K562 (cell line): Measurements from ENCODE around the gene FES. TPM values are rescaled to one million over a fixed set of nuclear protein-coding genes. Genes with fewer than 3 reads are reported as not detected.
A peak's percentile ranks its signal among the peaks of the same experiment; 100 is the strongest.

Experiments
- AFF1 ChIP-seq, 2 experiments: fragments of 450-650 bp; IDR thresholded peaks; 2 replicates each; pipeline ENCODE4 v1.6.1; 2018; ENCODE audit warnings: mild to moderate bottlenecking in 2 of 2, low read depth in 1 of 2; ENCODE audit not compliant: partially characterized antibody in 2 of 2
- CBFA2T2 ChIP-seq: fragments of 450-650 bp; conservative IDR thresholded peaks from 2 replicates; pipeline ENCODE4 v1.6.1; 2017; ENCODE audit warnings: mild to moderate bottlenecking
- CBFA2T3 ChIP-seq: fragments of 450-650 bp; IDR thresholded peaks from 2 replicates; pipeline ENCODE4 v1.6.1; 2017
- CTCF ChIP-seq, 3 experiments: IDR thresholded peaks in 2 of 3; conservative IDR thresholded peaks in 1 of 3; 2 replicates each; pipeline ENCODE4 v1.5.1; 2011 to 2012; ENCODE audit warnings: low read length in 3 of 3, mild to moderate bottlenecking in 3 of 3, control low read depth in 2 of 3, improper control_type of control experiment in 1 of 3, inconsistent platforms in 1 of 3, low read depth in 1 of 3, mixed read lengths in 1 of 3, moderate library complexity in 1 of 3; ENCODE audit not compliant: insufficient read depth in 2 of 3
- ELK1 ChIP-seq: sonication (generic); formaldehyde crosslinking; IDR thresholded peaks from 2 replicates; pipeline ENCODE4 v1.8.1; 2022; ENCODE audit warnings: missing genetic modification reagents
- EP300 ChIP-seq: IDR thresholded peaks from 2 replicates; pipeline ENCODE4 v1.6.1; 2012; ENCODE audit warnings: low read length, improper control_type of control experiment
- ETV5 ChIP-seq: sonication (generic); formaldehyde crosslinking; IDR thresholded peaks from 2 replicates; pipeline ENCODE4 v1.4.0; 2020; ENCODE audit warnings: low read depth, mild to moderate bottlenecking, missing genetic modification reagents
- KDM1A ChIP-seq, 2 experiments: fragments of 450-650 bp; IDR thresholded peaks; 2 replicates each; pipeline ENCODE4 v1.6.1; 2016; ENCODE audit warnings: mild to moderate bottlenecking in 2 of 2
- MEF2D ChIP-seq: conservative IDR thresholded peaks from 2 replicates; pipeline ENCODE4 v1.6.1; 2016; ENCODE audit warnings: low read depth, missing genetic modification characterization, missing compliant biosample characterization
- NRF1 ChIP-seq, 2 experiments: fragments of 450-650 bp; IDR thresholded peaks in 1 of 2; conservative IDR thresholded peaks in 1 of 2; 2 replicates each; pipeline ENCODE4 v1.6.1; 2014; ENCODE audit warnings: mild to moderate bottlenecking in 2 of 2
- PHF20 ChIP-seq: fragments of 450-650 bp; IDR thresholded peaks from 2 replicates; pipeline ENCODE4 v1.6.1; 2018; ENCODE audit not compliant: partially characterized antibody
- PKNOX1 ChIP-seq: fragments of 450-650 bp; IDR thresholded peaks from 2 replicates; pipeline ENCODE4 v1.6.1; 2016
- PTBP1 ChIP-seq: fragments of 200-400 bp; formaldehyde crosslinking; IDR thresholded peaks from 2 replicates; pipeline ENCODE4 v1.6.1; 2017; ENCODE audit warnings: low read depth, low read length
- RHOXF2B ChIP-seq: fragments of 250-450 bp; sonication (Bioruptor Pico); conservative IDR thresholded peaks from 2 replicates; pipeline ENCODE4 v1.5.1; 2021
- SMAD4 ChIP-seq: fragments of 250-450 bp; sonication (Bioruptor Pico); conservative IDR thresholded peaks from 2 replicates; pipeline ENCODE4 v1.8.0; 2021; ENCODE audit warnings: inconsistent platforms, mild to moderate bottlenecking, moderate library complexity
- SPI1 ChIP-seq: IDR thresholded peaks from 2 replicates; pipeline ENCODE4 v1.6.1; 2011; ENCODE audit warnings: low read depth, low read length, control low read depth, borderline replicate concordance
- ZNF3 ChIP-seq: fragments of 250-450 bp; sonication (Bioruptor Pico); IDR thresholded peaks from 2 replicates; pipeline ENCODE4 v1.5.0; 2021; ENCODE audit warnings: mild to moderate bottlenecking, moderate library complexity
- ZNF584 ChIP-seq: fragments of 200-800 bp; sonication (Bioruptor generic); IDR thresholded peaks from 2 replicates; pipeline ENCODE4 v1.6.1; 2016; ENCODE audit warnings: low read depth, mild to moderate bottlenecking, missing genetic modification characterization, missing compliant biosample characterization
- ZNF639 ChIP-seq, 2 experiments: fragments of 200-800 bp in 1 of 2; sonication (Bioruptor generic) in 1 of 2; sonication (generic) in 1 of 2; formaldehyde crosslinking in 1 of 2; IDR thresholded peaks in 1 of 2; conservative IDR thresholded peaks in 1 of 2; 2 replicates each; pipeline versions ENCODE4 v1.5.0 to v1.6.1; 2016 to 2020; ENCODE audit warnings: missing compliant biosample characterization in 1 of 2, missing genetic modification characterization in 1 of 2, missing genetic modification reagents in 1 of 2
- polyA plus RNA-seq, 8 experiments: library from polyadenylated mRNA; depleted of rRNA in 4 of 8; stranded (reverse) in 5 of 8; unstranded in 3 of 8; fragments of >200 nt; fragmentation: Nextera tagmentation in 2 of 8; fragmentation: Illumina TruSeq in 1 of 8; extraction: Ambion mirVana in 2 of 8; extraction: Trizol in 1 of 8; gene quantifications; 2 replicates each; pipeline versions ENCODE4 v1.2.1 to v1.2.3, GENCODE V29; 2011 to 2014; ENCODE audit warnings: inconsistent platforms in 1 of 8, missing spikeins in 1 of 8
- total RNA-seq, 7 experiments: library from RNA; depleted of rRNA in 6 of 7; stranded (reverse); fragments of >200 nt in 6 of 7; fragmentation: Illumina TruSeq in 2 of 7; extraction: Trizol in 2 of 7; gene quantifications; 2 replicates each; pipeline versions ENCODE4 v1.2.1 to v1.2.3, GENCODE V29; 2011 to 2021; ENCODE audit warnings: low replicate concordance in 1 of 7

The FES gene
- total and polyA plus RNA-seq, 9 of the 15 experiments (the other 6 are each of a cell fraction or from before 2014, with no cell fraction given) = 0.38 to 2.6 (median 0.82) TPM

GRCh38 chr15:90895571-90896117, 11.3 kb downstream of the FES start (continued):
- TF ChIP-seq CTCF (IDR thresholded peaks at IDR 0.05 in 2 of 3, conservative IDR thresholded peaks at IDR 0.05 in 1 of 3; ENCODE audit: insufficient read depth in 2 of 3, low read depth in 1 of 3, low read length in 3 of 3) (peak; percentile 57 to 72 (median 64)), MEF2D (tag) (peak; percentile 44; the same call in 1 of the 2 replicates), PTBP1 (no peak), PHF20 (peak; percentile 39), CBFA2T2 (peak; percentile 67), EP300 (peak; percentile 66), CBFA2T3 (peak; percentile 79), ZNF584 (CRISPR knock-in tag) (no peak), SMAD4 (peak; percentile 73), AFF1 (IDR thresholded peaks at IDR 0.05; ENCODE audit: low read depth in 1 of 2, partially characterized antibody in 2 of 2) (peak in 1 of 2 experiments; percentile 50), ETV5 (CRISPR knock-in tag) (no peak), PKNOX1 (peak; percentile 97), ZNF639 (CRISPR knock-in tag; conservative IDR thresholded peaks at IDR 0.05 in 1 of 2, IDR thresholded peaks at IDR 0.05 in 1 of 2) (0 out of 4 replicates have a peak, but pooled peaks of 1 of the 2 experiments have one; percentile 51), ZNF3 (no peak), SPI1 (0 out of 2 replicates have a peak, but pooled peaks have one; percentile 29), ELK1 (CRISPR knock-in tag) (no peak), RHOXF2B (CRISPR knock-in tag) (no peak), KDM1A (IDR thresholded peaks at IDR 0.05) (peak in 1 of 2 experiments; percentile 53; a peak in 1 of 4 replicates), NRF1 (conservative IDR thresholded peaks at IDR 0.05 in 1 of 2, IDR thresholded peaks at IDR 0.05 in 1 of 2) (peak; percentile 15 to 26; a peak in 2 of 4 replicates)
